WTC11 (cell line): ENCODE data around the gene SNAP47. TPM values are rescaled to one million over a fixed set of nuclear protein-coding genes. Genes with fewer than 3 reads are reported as not detected.

Experiments used
- ATAC-seq: fragments of 200-7000 bp; cut with Tn5 transposase; 2 replicates; pipeline ENCODE4 v1.10.0; 2021; ENCODE audit warnings: mild to moderate bottlenecking, moderate library complexity
- CTCF ChIA-PET: fragments of 300-600 bp; sonication (Branson Sonifier 250); formaldehyde crosslinking; loops from one replicate; lab custom pipeline; 2021; ENCODE audit warnings: antibody characterized with exemption; lab: Charles Lee
- POLR2A ChIA-PET: fragments of 350-600 bp; sonication (Branson Sonifier 250); formaldehyde crosslinking; loops from one replicate; lab custom pipeline; 2021; ENCODE audit warnings: antibody characterized with exemption; lab: Charles Lee
- DNase-seq: peaks from one replicate; pipeline ENCODE4 v3.0.0; 2021; ENCODE audit warnings: low spot score
- H3K27ac Mint-ChIP-seq: 2 replicates; pipeline ENCODE4 v1.8.0; 2021; ENCODE audit warnings: mixed read lengths
- H3K27me3 Mint-ChIP-seq: 2 replicates; pipeline ENCODE4 v1.8.0; 2021; ENCODE audit warnings: low read depth, mild to moderate bottlenecking, moderate library complexity, mixed read lengths
- H3K36me3 Mint-ChIP-seq: 2 replicates; pipeline ENCODE4 v1.8.0; 2021; ENCODE audit warnings: mixed read lengths
- H3K4me1 Mint-ChIP-seq: 2 replicates; pipeline ENCODE4 v1.8.0; 2022; ENCODE audit warnings: mixed read lengths
- H3K4me3 Mint-ChIP-seq: 2 replicates; pipeline ENCODE4 v1.8.0; 2021; ENCODE audit warnings: mild to moderate bottlenecking, moderate library complexity, mixed read lengths
- H3K9me3 Mint-ChIP-seq: 2 replicates; pipeline ENCODE4 v1.8.0; 2021; ENCODE audit warnings: mixed read lengths
- CDX4 ChIP-seq: fragments of 250-450 bp; sonication (Bioruptor Pico); IDR thresholded peaks from 2 replicates; pipeline ENCODE4 v1.9.0; 2021; ENCODE audit warnings: moderate library complexity, mild to moderate bottlenecking, inconsistent platforms, borderline replicate concordance
- CTCF ChIP-seq: fragments of 200-600 bp; IDR thresholded peaks from 2 replicates; pipeline ENCODE4 v1.8.0; 2022; ENCODE audit warnings: antibody characterized with exemption
- ETV6 ChIP-seq: sonication (generic); formaldehyde crosslinking; IDR thresholded peaks from 2 replicates; pipeline ENCODE4 v1.8.1; 2022; ENCODE audit warnings: mild to moderate bottlenecking, missing genetic modification reagents
- FOXP4 ChIP-seq: sonication (generic); formaldehyde crosslinking; IDR thresholded peaks from 2 replicates; pipeline ENCODE4 v1.8.0; 2022; ENCODE audit warnings: mild to moderate bottlenecking, missing genetic modification reagents
- NFE2L1 ChIP-seq: sonication (generic); formaldehyde crosslinking; IDR thresholded peaks from 2 replicates; pipeline ENCODE4 v1.8.1; 2023; ENCODE audit warnings: missing genetic modification reagents
- NFYB ChIP-seq: sonication (generic); formaldehyde crosslinking; conservative IDR thresholded peaks from 2 replicates; pipeline ENCODE4 v1.8.0; 2022; ENCODE audit warnings: low read depth, missing genetic modification reagents
- SMAD3 ChIP-seq: sonication (generic); formaldehyde crosslinking; IDR thresholded peaks from 2 replicates; pipeline ENCODE4 v1.8.0; 2022; ENCODE audit warnings: missing genetic modification reagents, mild to moderate bottlenecking, borderline replicate concordance
- USF2 ChIP-seq: sonication (generic); formaldehyde crosslinking; IDR thresholded peaks from 2 replicates; pipeline ENCODE4 v1.8.1; 2023; ENCODE audit warnings: mild to moderate bottlenecking, missing genetic modification reagents, moderate library complexity
- ZNF416 ChIP-seq: fragments of 250-450 bp; sonication (Bioruptor Pico); IDR thresholded peaks from 2 replicates; pipeline ENCODE4 v1.9.0; 2021; ENCODE audit warnings: mild to moderate bottlenecking, inconsistent platforms
- ZNF425 ChIP-seq: fragments of 250-450 bp; sonication (Bioruptor Pico); conservative IDR thresholded peaks from 2 replicates; pipeline ENCODE4 v1.9.0; 2021; ENCODE audit warnings: mild to moderate bottlenecking
- total RNA-seq: library from RNA; stranded (reverse); gene quantifications from 3 replicates; pipeline ENCODE4 v1.2.3, GENCODE V29; 2021

SNAP47 gene
- total RNA-seq, 1 experiment from 2014 or later = 50.8 TPM

- H3K4me1 Mint-ChIP-seq = peaks cover 14% of the 10 kb centered on the region
- CTCF ChIA-PET = interaction anchor here (1.5 kb wide), 1 partner anchor 155 kb away, joined by 4 read pairs; no protein-coding TSS in a partner anchor
Observed at GRCh38 chr1:227798078-227798802, 63.0 kb downstream of the SNAP47 start.

More at GRCh38 chr1:227798078-227798802, 63.0 kb downstream of the SNAP47 start:
- no peaks in the 10 kb centered on the region for H3K36me3 Mint-ChIP-seq
- no peak for ATAC-seq
- DNase-seq = no peak
- no peak overlapping the region for H3K4me3 Mint-ChIP-seq
- TF ChIP-seq CDX4 (CRISPR knock-in tag) (no peak), ZNF416 (CRISPR knock-in tag) (no peak), FOXP4 (CRISPR knock-in tag) (no peak), SMAD3 (CRISPR knock-in tag) (no peak), USF2 (no peak), ETV6 (no peak), CTCF (no peak), NFYB (CRISPR knock-in tag) (no peak), ZNF425 (CRISPR knock-in tag) (no peak), NFE2L1 (no peak)
- POLR2A ChIA-PET = no interaction called here
- no peak overlapping the region for H3K27ac Mint-ChIP-seq
- H3K27me3 Mint-ChIP-seq = peaks cover 10% of the 10 kb centered on the region; the same call in 1 of the 2 replicates
- H3K9me3 Mint-ChIP-seq = no peaks in the 10 kb centered on the region
